Skin of body (tissue), 2 donors: ENCODE results near the gene EXOC4. TPM values are rescaled to one million over a fixed set of nuclear protein-coding genes. Genes with fewer than 3 reads are reported as not detected.
A peak's percentile ranks its signal among the peaks of the same experiment; 100 is the strongest.
"Not testable (repeated sequence)": the region's sequence is repeated elsewhere in the genome, so short reads cannot be mapped to it uniquely, and the experiment has no call there.

Experiments used
- DNase-seq: peaks from one replicate; lab custom pipeline; 2025; lab: John Stamatoyannopoulos, UW
- total RNA-seq: library from RNA; depleted of rRNA; stranded (reverse); fragments of >200 nt; gene quantifications from one replicate; pipeline ENCODE4 v1.2.3, GENCODE V29; 2014

The EXOC4 gene
- total RNA-seq, 1 donor from 2014 or later, result 96.4 TPM

GRCh38 chr7:133618970-133619369 is 366.1 kb downstream of the EXOC4 start:
- no peak for DNase-seq

- no peak for DNase-seq
These were observed 366.6 kb downstream of the EXOC4 start for GRCh38 chr7:133619491-133619890.

GRCh38 chr7:133623721-133624120 is 370.8 kb downstream of the EXOC4 start:
- DNase-seq, result no peak

- DNase-seq, result no peak
These were observed 372.2 kb downstream of the EXOC4 start for GRCh38 chr7:133625046-133625445.

GRCh38 chr7:133629701-133630100 is 376.8 kb downstream of the EXOC4 start:
- DNase-seq, result no peak

GRCh38 chr7:133633055-133633454 is 380.2 kb downstream of the EXOC4 start:
- no peak for DNase-seq

- DNase-seq, result no peak
These were observed 382.7 kb downstream of the EXOC4 start for GRCh38 chr7:133635541-133635940.

GRCh38 chr7:133638857-133639256 is 386.0 kb downstream of the EXOC4 start:
- DNase-seq, result no peak

GRCh38 chr7:133641436-133641835 is 388.6 kb downstream of the EXOC4 start:
- no peak for DNase-seq

- no peak for DNase-seq
These were observed 390.0 kb downstream of the EXOC4 start for GRCh38 chr7:133642907-133643306.

- DNase-seq, result not testable (repeated sequence)
These were observed 390.8 kb downstream of the EXOC4 start for GRCh38 chr7:133643652-133644051.

GRCh38 chr7:133645884-133646391 is 393.1 kb downstream of the EXOC4 start:
- peak; percentile 68 for DNase-seq

- DNase-seq, result peak; percentile 16
These were observed 393.8 kb downstream of the EXOC4 start for GRCh38 chr7:133646472-133647315.

GRCh38 chr7:133649593-133649992 is 396.7 kb downstream of the EXOC4 start:
- DNase-seq, result no peak

- DNase-seq, result peak; percentile 4
These were observed 397.2 kb downstream of the EXOC4 start for GRCh38 chr7:133650069-133650468.

- DNase-seq, result no peak
These were observed 397.8 kb downstream of the EXOC4 start for GRCh38 chr7:133650487-133651300.

- DNase-seq, result no peak
These were observed 399.7 kb downstream of the EXOC4 start for GRCh38 chr7:133652547-133652946.

- no peak for DNase-seq
These were observed 401.7 kb downstream of the EXOC4 start for GRCh38 chr7:133654547-133654946.

- no peak for DNase-seq
These were observed 409.4 kb downstream of the EXOC4 start for GRCh38 chr7:133662276-133662675.

GRCh38 chr7:133662830-133663229 is 410.0 kb downstream of the EXOC4 start:
- no peak for DNase-seq

GRCh38 chr7:133664528-133664927 is 411.6 kb downstream of the EXOC4 start:
- DNase-seq, result no peak
